ENCODE data around the gene TRAF7. TPM values are rescaled to one million over a fixed set of nuclear protein-coding genes. Genes with fewer than 3 reads are reported as not detected.
A peak's percentile ranks its signal among the peaks of the same experiment; 100 is the strongest.

The TRAF7 gene
- total RNA-seq, 4 donors from 2014 or later, result 15.3 to 97.1 (median 51.7) TPM

DNA sequence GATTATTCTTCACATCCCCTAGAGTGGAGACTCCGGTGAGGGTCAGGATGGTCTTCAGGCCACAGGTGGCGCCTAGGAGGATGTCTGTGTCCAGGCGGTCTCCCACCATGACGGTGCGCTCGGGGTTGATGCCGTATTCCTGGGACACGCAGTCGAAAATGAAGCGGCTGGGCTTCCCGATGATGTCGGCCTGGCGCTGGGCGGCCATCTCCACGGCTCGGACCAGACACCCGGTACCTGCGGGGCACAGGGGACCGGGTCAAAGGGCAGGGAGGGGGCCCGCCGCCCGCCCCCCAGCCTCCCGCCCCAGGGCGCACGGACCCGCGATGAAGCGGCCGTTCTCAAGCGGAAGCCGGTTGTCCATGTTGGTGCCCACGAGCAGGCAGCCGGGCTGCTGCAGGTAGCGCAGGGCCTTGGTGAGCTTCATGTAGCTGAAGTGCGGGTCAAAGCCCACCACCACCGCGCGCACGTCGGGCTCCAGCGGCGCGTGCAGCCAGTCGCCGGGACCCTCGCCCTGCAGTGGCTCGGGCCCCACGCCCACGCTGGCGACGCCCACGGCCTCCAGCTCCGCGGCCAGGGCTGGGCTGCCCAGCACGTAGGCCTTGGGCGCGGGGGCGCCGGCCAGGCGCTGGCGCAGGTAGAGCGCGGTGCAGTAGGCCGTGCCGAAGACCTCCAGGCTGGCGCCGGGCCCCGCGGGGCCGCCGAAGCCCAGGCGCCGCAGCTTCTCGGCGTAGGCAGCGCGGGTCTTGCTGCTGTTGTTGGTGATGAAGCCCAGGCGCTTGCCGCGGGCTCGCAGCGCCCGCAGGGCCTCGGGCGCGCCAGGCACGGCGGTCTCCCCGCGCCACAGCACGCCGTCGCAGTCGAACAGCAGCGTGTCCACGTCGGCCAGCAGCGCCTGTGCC is 58.5 kb downstream of the TRAF7 start:
- TF ChIP-seq, protein P1, sequence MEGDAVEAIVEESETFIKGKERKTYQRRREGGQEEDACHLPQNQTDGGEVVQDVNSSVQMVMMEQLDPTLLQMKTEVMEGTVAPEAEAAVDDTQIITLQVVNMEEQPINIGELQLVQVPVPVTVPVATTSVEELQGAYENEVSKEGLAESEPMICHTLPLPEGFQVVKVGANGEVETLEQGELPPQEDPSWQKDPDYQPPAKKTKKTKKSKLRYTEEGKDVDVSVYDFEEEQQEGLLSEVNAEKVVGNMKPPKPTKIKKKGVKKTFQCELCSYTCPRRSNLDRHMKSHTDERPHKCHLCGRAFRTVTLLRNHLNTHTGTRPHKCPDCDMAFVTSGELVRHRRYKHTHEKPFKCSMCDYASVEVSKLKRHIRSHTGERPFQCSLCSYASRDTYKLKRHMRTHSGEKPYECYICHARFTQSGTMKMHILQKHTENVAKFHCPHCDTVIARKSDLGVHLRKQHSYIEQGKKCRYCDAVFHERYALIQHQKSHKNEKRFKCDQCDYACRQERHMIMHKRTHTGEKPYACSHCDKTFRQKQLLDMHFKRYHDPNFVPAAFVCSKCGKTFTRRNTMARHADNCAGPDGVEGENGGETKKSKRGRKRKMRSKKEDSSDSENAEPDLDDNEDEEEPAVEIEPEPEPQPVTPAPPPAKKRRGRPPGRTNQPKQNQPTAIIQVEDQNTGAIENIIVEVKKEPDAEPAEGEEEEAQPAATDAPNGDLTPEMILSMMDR (IDR thresholded peaks at IDR 0.05), result no peak
- peak in 1 of 2 donors; percentile 30 for TF ChIP-seq POLR2A (IDR thresholded peaks at IDR 0.05)
- DNase-seq, result no peak
- H3K27ac ChIP-seq, result peak overlapping the region; percentile 13 to 71
- H3K36me3 ChIP-seq, result no peaks in the 10 kb centered on the region
- H3K9me3 ChIP-seq, result no peaks in the 10 kb centered on the region
- intact Hi-C loops (cut with DNase I; ENCODE audit: low total_unique reads), result loop anchor here (10.0 kb wide), 1 partner anchor 59 kb away; the partner anchor contains the start of gene TRAF7
- peaks cover 0 to 12% of the 10 kb centered on the region in 2 donors for H3K4me1 ChIP-seq
- peak overlapping the region; percentile 23 to 74 for H3K4me3 ChIP-seq
- H3K27me3 ChIP-seq, result no peaks in the 10 kb centered on the region

DNA sequence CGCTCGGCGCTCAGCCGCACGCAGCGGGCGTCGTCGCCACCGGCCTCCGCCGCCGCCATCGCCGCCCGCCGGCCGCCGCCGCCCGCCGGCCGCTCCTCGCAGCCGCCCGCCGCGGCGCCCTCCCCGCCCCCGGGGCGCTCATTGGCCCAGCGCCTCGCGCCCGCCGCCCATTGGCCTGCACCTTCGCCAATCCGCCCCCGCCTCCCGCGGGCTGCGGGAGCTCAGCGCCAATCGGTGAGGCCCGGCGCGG is 59.1 kb downstream of the TRAF7 start, which contains the start of gene PGP:
TSS of gene PGP (minus strand) at position 122 of the 250 bp plus-strand sequence. CDS start at position 59, 63 bp downstream.
- peaks cover 0 to 12% of the 10 kb centered on the region in 2 donors for H3K4me1 ChIP-seq
- intact Hi-C loops (cut with DNase I; ENCODE audit: low total_unique reads), result loop anchor here (10.0 kb wide), 1 partner anchor 60 kb away; the partner anchor contains the start of gene TRAF7
- TF ChIP-seq, protein P1 (IDR thresholded peaks at IDR 0.05), result peak in 1 of 4 experiments; percentile 35
- TF ChIP-seq POLR2A (IDR thresholded peaks at IDR 0.05), result no peak
- DNase-seq, result no peak
- H3K4me3 ChIP-seq, result peak within 1 kb of the TSS; percentile 65 to 74
- no peaks in the 10 kb centered on the region for H3K36me3 ChIP-seq
- H3K9me3 ChIP-seq, result no peaks in the 10 kb centered on the region
- H3K27ac ChIP-seq, result peak within 1 kb of the TSS; percentile 88 to 95
- H3K27me3 ChIP-seq, result no peaks in the 10 kb centered on the region

- no peak for DNase-seq
- Histone ChIP-seq H3K9me3 (no peaks in the 10 kb centered on the region), H3K27ac (no peak overlapping the region), H3K36me3 (no peaks in the 10 kb centered on the region), H3K4me1 (peaks cover 0 to 12% of the 10 kb centered on the region in 2 donors), H3K27me3 (no peaks in the 10 kb centered on the region), H3K4me3 (no peak overlapping the region)
- intact Hi-C loops (cut with DNase I; ENCODE audit: low total_unique reads), result loop anchor here (10.0 kb wide), 1 partner anchor 62 kb away; the partner anchor contains the start of gene TRAF7
- no peak for TF ChIP-seq POLR2A (IDR thresholded peaks at IDR 0.05)
- TF ChIP-seq, protein P1 (IDR thresholded peaks at IDR 0.05), result no peak
Observed at GRCh38 chr16:2216330-2216729, 60.7 kb downstream of the TRAF7 start.

GRCh38 chr16:2223221-2223941 is 67.8 kb downstream of the TRAF7 start, which contains the start of gene E4F1:
Gene E4F1, plus strand, starts transcription at chr16:2223591. Its CDS starts 23 bp downstream, at chr16:2223614.
- Histone ChIP-seq H3K4me1 (peaks cover 0 to 13% of the 10 kb centered on the region in 2 donors), H3K36me3 (no peaks in the 10 kb centered on the region), H3K27ac (peak within 1 kb of the TSS; percentile 68 to 81), H3K27me3 (no peaks in the 10 kb centered on the region), H3K9me3 (no peaks in the 10 kb centered on the region), H3K4me3 (peak within 1 kb of the TSS; percentile 52 to 54)
- peak; percentile 67 to 89 for TF ChIP-seq POLR2A (IDR thresholded peaks at IDR 0.05)
- TF ChIP-seq, protein P1 (IDR thresholded peaks at IDR 0.05), result peak in 2 of 4 experiments; percentile 4 to 15
- intact Hi-C loops (cut with DNase I; ENCODE audit: low total_unique reads), result no loop called here
- DNase-seq, result peak; percentile 99
